Gastroesophageal sphincter (tissue), 4 donors: Measurements from ENCODE around the gene FERMT3. TPM values are rescaled to one million over a fixed set of nuclear protein-coding genes. Genes with fewer than 3 reads are reported as not detected.
A peak's percentile ranks its signal among the peaks of the same experiment; 100 is the strongest.

Source experiments
- ATAC-seq: fragments of 150-250 bp; one replicate; pipeline ENCODE4 v1.9.1; 2016; ENCODE audit warnings: mild to moderate bottlenecking, moderate library complexity
- H3K27ac ChIP-seq, 4 donors: fragments of 200-600 bp; sonication (generic) in 3 of 4; 1 replicate in 3 of 4; 2 replicates in 1 of 4; pipeline ENCODE4 v1.5.1; 2016 to 2019
- H3K27me3 ChIP-seq: fragments of 200-600 bp; sonication (generic); one replicate; pipeline ENCODE4 v1.5.1; 2019
- H3K36me3 ChIP-seq, 2 donors: fragments of 200-600 bp; sonication (generic); one replicate each; pipeline ENCODE4 v1.5.1; 2019; ENCODE audit warnings: control low read depth in 1 of 2
- H3K4me1 ChIP-seq, 3 donors: fragments of 200-600 bp; sonication (generic); 1 replicate in 2 of 3; 2 replicates in 1 of 3; pipeline ENCODE4 v1.5.1; 2016 to 2019; ENCODE audit warnings: control low read depth in 2 of 3
- H3K4me3 ChIP-seq, 2 donors: fragments of 200-600 bp; sonication (generic); one replicate each; pipeline ENCODE4 v1.5.1; 2019; ENCODE audit warnings: mild to moderate bottlenecking in 1 of 2, moderate library complexity in 1 of 2
- H3K9me3 ChIP-seq, 3 donors: fragments of 200-600 bp; sonication (generic); one replicate each; pipeline ENCODE4 v1.5.1; 2017 to 2019; ENCODE audit warnings: control low read depth in 2 of 3
- EP300 ChIP-seq: sonication (generic); formaldehyde crosslinking; IDR thresholded peaks from one replicate; pipeline ENCODE4 v1.6.1; 2017; ENCODE audit warnings: antibody characterized with exemption, mild to moderate bottlenecking
- POLR2A ChIP-seq, 2 donors: fragments of 450-650 bp; IDR thresholded peaks; one replicate each; pipeline ENCODE4 v1.6.1; 2017; ENCODE audit warnings: antibody characterized with exemption in 2 of 2, mild to moderate bottlenecking in 2 of 2, moderate library complexity in 1 of 2
- POLR2AphosphoS5 ChIP-seq: sonication (generic); formaldehyde crosslinking; IDR thresholded peaks from one replicate; pipeline ENCODE4 v1.6.1; 2017; ENCODE audit warnings: antibody characterized with exemption
- WGBS, 2 donors: methylation state at CpG; one replicate each; pipeline ENCODE4 v1.1.5; 2018; ENCODE audit warnings: low coverage in 1 of 2; 5-methylcytosine and 5-hydroxymethylcytosine counted together
- total RNA-seq, 4 donors: library from RNA; depleted of rRNA; stranded (reverse); fragments of >200 nt; gene quantifications; one replicate each; pipeline ENCODE4 v1.1.0, GENCODE V29; 2016
- TF ChIP-seq, protein P1 (sequence below), 4 experiments: fragments of 200-600 bp in 2 of 4; fragments of 450-650 bp in 2 of 4; sonication (generic) in 1 of 4; IDR thresholded peaks; one replicate each; pipeline ENCODE4 v1.5.1; 2017 to 2019; ENCODE audit warnings: antibody characterized with exemption in 4 of 4, mild to moderate bottlenecking in 2 of 4, moderate library complexity in 2 of 4

FERMT3 gene
- total RNA-seq, 4 donors from 2014 or later, result 14.5 to 28.5 (median 17.0) TPM

DNA sequence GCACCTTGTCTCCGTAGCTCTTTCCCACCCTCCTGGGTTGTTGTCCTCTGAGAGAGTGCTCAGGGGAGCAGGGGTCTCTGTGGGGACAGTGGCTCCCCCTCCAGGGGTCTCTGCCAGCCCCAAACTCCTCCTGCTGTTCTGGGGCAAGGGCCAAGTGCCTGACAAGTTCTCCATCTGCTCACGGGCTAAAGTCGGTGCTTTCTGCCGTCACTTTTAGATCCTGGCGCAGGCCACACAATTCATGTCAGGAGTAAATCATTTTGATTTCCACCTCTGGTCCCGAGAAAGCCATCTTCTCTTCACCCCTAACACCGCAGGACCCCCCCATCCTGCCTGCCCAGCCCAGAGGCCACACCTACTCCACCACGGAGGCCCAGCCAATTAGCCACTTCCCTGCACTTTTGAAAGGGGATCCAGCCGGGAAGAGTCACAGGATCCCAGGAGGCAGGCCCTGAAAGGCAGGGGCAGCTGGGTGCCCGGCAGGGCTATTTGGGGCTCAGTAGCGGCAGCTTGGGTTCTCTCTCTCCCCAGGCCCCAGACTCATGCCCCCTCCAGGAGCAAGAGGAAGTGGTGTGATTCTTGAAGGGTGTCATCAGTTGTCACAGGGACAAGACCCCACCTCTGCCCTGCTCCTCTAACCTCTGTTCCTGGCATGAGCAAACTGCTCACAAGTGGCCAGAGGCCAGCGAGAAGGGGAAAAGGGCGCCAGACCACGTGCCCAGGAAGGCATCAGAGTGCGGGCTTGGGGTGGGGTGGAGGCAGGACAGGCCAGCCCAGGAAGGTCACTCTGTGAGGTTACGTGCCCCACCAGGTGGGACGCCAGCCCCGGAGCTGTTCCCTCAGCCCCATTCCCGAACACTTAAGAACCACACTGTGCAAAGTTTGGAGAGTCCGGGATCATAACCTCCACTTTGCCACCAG lies 41.9 kb upstream of the FERMT3 start:
- Histone ChIP-seq H3K36me3 (no peaks in the 10 kb centered on the region), H3K27ac (peak overlapping the region in 3 of 4 donors; percentile 65 to 81 (median 78)), H3K27me3 (no peaks in the 10 kb centered on the region), H3K4me3 (peak overlapping the region; percentile 64 to 89), H3K4me1 (peaks cover 0 to 27% (median 8%) of the 10 kb centered on the region in 3 donors), H3K9me3 (no peaks in the 10 kb centered on the region)
- ATAC-seq, result peak; percentile 1
- no peak for TF ChIP-seq POLR2AphosphoS5
- TF ChIP-seq EP300, result no peak
- no peak for TF ChIP-seq POLR2A (IDR thresholded peaks at IDR 0.05)
- TF ChIP-seq, protein P1, sequence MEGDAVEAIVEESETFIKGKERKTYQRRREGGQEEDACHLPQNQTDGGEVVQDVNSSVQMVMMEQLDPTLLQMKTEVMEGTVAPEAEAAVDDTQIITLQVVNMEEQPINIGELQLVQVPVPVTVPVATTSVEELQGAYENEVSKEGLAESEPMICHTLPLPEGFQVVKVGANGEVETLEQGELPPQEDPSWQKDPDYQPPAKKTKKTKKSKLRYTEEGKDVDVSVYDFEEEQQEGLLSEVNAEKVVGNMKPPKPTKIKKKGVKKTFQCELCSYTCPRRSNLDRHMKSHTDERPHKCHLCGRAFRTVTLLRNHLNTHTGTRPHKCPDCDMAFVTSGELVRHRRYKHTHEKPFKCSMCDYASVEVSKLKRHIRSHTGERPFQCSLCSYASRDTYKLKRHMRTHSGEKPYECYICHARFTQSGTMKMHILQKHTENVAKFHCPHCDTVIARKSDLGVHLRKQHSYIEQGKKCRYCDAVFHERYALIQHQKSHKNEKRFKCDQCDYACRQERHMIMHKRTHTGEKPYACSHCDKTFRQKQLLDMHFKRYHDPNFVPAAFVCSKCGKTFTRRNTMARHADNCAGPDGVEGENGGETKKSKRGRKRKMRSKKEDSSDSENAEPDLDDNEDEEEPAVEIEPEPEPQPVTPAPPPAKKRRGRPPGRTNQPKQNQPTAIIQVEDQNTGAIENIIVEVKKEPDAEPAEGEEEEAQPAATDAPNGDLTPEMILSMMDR (IDR thresholded peaks at IDR 0.05), result no peak
- 33 to 46% methylated on average over 4 to 6 of the region's 20 CpGs for WGBS, 2 donors

DNA sequence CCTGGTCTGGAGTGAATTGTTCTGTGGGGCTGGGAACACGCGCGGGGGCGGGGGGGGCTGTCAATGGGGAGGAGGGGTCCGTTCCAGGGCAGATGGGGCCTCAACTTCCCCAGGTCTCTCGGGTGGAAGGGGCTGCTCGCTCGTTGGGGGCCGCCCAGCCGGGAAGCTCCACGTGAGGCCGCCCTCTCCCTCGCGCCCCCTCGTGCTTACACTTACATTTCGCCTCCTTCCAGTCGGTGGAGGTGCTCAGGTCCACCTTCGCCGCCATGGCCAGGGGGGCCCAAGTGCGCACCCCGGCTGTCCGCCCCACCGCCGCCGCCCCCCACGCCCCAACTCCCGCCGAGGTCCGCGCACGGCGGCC lies 41.1 kb upstream of the FERMT3 start:
- Histone ChIP-seq H3K4me1 (peaks cover 0 to 27% (median 8%) of the 10 kb centered on the region in 3 donors), H3K27me3 (no peaks in the 10 kb centered on the region), H3K27ac (peak overlapping the region in 3 of 4 donors; percentile 65 to 81 (median 78)), H3K9me3 (no peaks in the 10 kb centered on the region), H3K4me3 (peak overlapping the region; percentile 64 to 89), H3K36me3 (no peaks in the 10 kb centered on the region)
- TF ChIP-seq EP300, result no peak
- TF ChIP-seq POLR2A (IDR thresholded peaks at IDR 0.05), result no peak
- no peak for TF ChIP-seq POLR2AphosphoS5
- TF ChIP-seq, protein P1 (IDR thresholded peaks at IDR 0.05), result no peak
- WGBS, 2 donors, result no CpG with 5 or more reads among the region's 32 CpGs
- ATAC-seq, result peak; percentile 6

- peaks cover 0 to 27% (median 8%) of the 10 kb centered on the region in 3 donors for H3K4me1 ChIP-seq
- TF ChIP-seq, protein P1 (IDR thresholded peaks at IDR 0.05), result no peak
- TF ChIP-seq POLR2AphosphoS5, result peak; percentile 33
- peak; percentile 16 to 40 for TF ChIP-seq POLR2A (IDR thresholded peaks at IDR 0.05)
- no peak for TF ChIP-seq EP300
- H3K36me3 ChIP-seq, result no peaks in the 10 kb centered on the region
- ATAC-seq, result peak; percentile 97
- peak within 1 kb of the TSS in 3 of 4 donors; percentile 65 to 81 (median 78) for H3K27ac ChIP-seq
- H3K4me3 ChIP-seq, result peak within 1 kb of the TSS; percentile 64 to 89
- no peaks in the 10 kb centered on the region for H3K9me3 ChIP-seq
- WGBS, 2 donors, result 20% methylated on average over 1 of the region's 92 CpGs; no CpG with 5 or more reads in 1 of the 2 donors
- no peaks in the 10 kb centered on the region for H3K27me3 ChIP-seq
Measured at GRCh38 chr11:64165842-64166635, 40.5 kb upstream of the FERMT3 start, which contains the start of gene MACROD1. Gene MACROD1 (minus strand): TSS chr11:64166113. CDS start chr11:64165994, 119 bp downstream.

DNA sequence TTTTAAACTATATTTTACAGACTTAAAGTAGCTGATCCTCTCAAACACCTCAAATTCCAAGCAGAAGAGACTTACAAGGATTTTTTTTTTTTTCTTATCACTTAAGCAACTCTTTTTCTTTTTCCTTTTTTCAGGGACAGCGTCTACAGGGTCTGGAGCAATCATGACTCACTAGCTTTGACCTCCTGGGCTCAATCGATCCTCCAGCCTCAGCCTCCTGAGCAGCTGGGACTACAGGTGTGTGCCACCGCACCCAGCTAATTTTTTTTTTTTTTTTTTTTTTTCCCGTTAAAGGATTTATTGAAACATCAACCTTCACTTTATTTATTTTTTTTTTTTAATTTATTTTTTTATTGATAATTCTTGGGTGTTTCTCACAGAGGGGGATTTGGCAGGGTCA lies 36.1 kb upstream of the FERMT3 start:
- TF ChIP-seq, protein P1 (IDR thresholded peaks at IDR 0.05), result no peak
- no peak for TF ChIP-seq POLR2AphosphoS5
- TF ChIP-seq EP300, result no peak
- no peak for TF ChIP-seq POLR2A (IDR thresholded peaks at IDR 0.05)
- peaks cover 0 to 13% (median under 1%) of the 10 kb centered on the region in 3 donors for H3K4me1 ChIP-seq
- WGBS, 2 donors, result 86 to 98% methylated on average over 4 of the region's 4 CpGs

More for the DNA sequence above, 36.1 kb upstream of the FERMT3 start:
- H3K27me3 ChIP-seq, result no peaks in the 10 kb centered on the region
- no peak for ATAC-seq
- no peaks in the 10 kb centered on the region for H3K36me3 ChIP-seq
- H3K27ac ChIP-seq, result no peak overlapping the region
- no peak overlapping the region for H3K4me3 ChIP-seq
- H3K9me3 ChIP-seq, result no peaks in the 10 kb centered on the region
